ENCODE data around the gene TTC17. TPM values are rescaled to one million over a fixed set of nuclear protein-coding genes. Genes with fewer than 3 reads are reported as not detected.

Gene TTC17
- polyA plus RNA-seq, 1 donor (not counting 4 experiments of a cell fraction or from before 2014, with no cell fraction given) = 53.4 TPM

GRCh38 chr11:43492701-43493100 lies 134.0 kb downstream of the TTC17 start:
- no peaks in the 10 kb centered on the region for H4K20me1 ChIP-seq (ENCODE audit: control insufficient read depth, extremely low read depth, insufficient read depth, low read length)
- no peak overlapping the region for H3K4me3 ChIP-seq (ENCODE audit: control insufficient read depth in 2 of 3, extremely low read depth in 1 of 3, insufficient read depth in 2 of 3, low read depth in 1 of 3, low read length in 3 of 3)
- H3K79me2 ChIP-seq (ENCODE audit: control insufficient read depth, insufficient read depth, low read length) = no peaks in the 10 kb centered on the region
- no peak for TF ChIP-seq EZH2 (IDR thresholded peaks at IDR 0.05; ENCODE audit: low read length)
- no peak for TF ChIP-seq CTCF (optimal IDR thresholded peaks at IDR 0.05 in 1 of 3, IDR thresholded peaks at IDR 0.05 in 1 of 3, conservative IDR thresholded peaks at IDR 0.05 in 1 of 3; ENCODE audit: extremely low read depth in 1 of 3, insufficient read depth in 2 of 3, low read length in 3 of 3)
- no peak overlapping the region for H2AFZ ChIP-seq (ENCODE audit: control insufficient read depth, low read length)
- H3K4me1 ChIP-seq (ENCODE audit: control insufficient read depth, extremely low read depth, insufficient read depth, low read length) = no peaks in the 10 kb centered on the region
- no peak overlapping the region for H3K4me2 ChIP-seq (ENCODE audit: control insufficient read depth, extremely low read depth, insufficient read depth, low read depth, low read length)
- H3K9me3 ChIP-seq (ENCODE audit: control insufficient read depth, low read depth, low read length) = no peaks in the 10 kb centered on the region
- dilution Hi-C loops (cut with MboI; ENCODE audit: extremely low pct_ligation_motif_present, low sequenced_read_pairs) = no loop called here
- FAIRE-seq = no peak
- H3K9me1 ChIP-seq (ENCODE audit: control insufficient read depth, extremely low read depth, insufficient read depth, low read length) = no peaks in the 10 kb centered on the region
- no peak overlapping the region for H3K27ac ChIP-seq (ENCODE audit: control insufficient read depth, insufficient read depth, low read length)
- no peak overlapping the region for H3K9ac ChIP-seq (ENCODE audit: control insufficient read depth, extremely low read depth, insufficient read depth, low read length)
- H3K27me3 ChIP-seq (ENCODE audit: control insufficient read depth, extremely low read depth, insufficient read depth, low read length) = no peaks in the 10 kb centered on the region
- DNase-seq (ENCODE audit: low read depth, low spot score) = no peak
- H3K36me3 ChIP-seq (ENCODE audit: control insufficient read depth in 2 of 2, extremely low read depth in 1 of 2, insufficient read depth in 2 of 2, low read length in 2 of 2) = peaks cover 7 to 14% of the 10 kb centered on the region in 2 experiments

GRCh38 chr11:43493431-43493830 lies 134.7 kb downstream of the TTC17 start:
- Histone ChIP-seq H3K36me3 (ENCODE audit: control insufficient read depth in 2 of 2, extremely low read depth in 1 of 2, insufficient read depth in 2 of 2, low read length in 2 of 2) (peaks cover 7 to 13% of the 10 kb centered on the region in 2 experiments), H3K27ac (ENCODE audit: control insufficient read depth, insufficient read depth, low read length) (no peak overlapping the region), H3K9me3 (ENCODE audit: control insufficient read depth, low read depth, low read length) (no peaks in the 10 kb centered on the region), H4K20me1 (ENCODE audit: control insufficient read depth, extremely low read depth, insufficient read depth, low read length) (no peaks in the 10 kb centered on the region), H3K4me3 (ENCODE audit: control insufficient read depth in 2 of 3, extremely low read depth in 1 of 3, insufficient read depth in 2 of 3, low read depth in 1 of 3, low read length in 3 of 3) (no peak overlapping the region), H2AFZ (ENCODE audit: control insufficient read depth, low read length) (no peak overlapping the region), H3K79me2 (ENCODE audit: control insufficient read depth, insufficient read depth, low read length) (no peaks in the 10 kb centered on the region), H3K4me2 (ENCODE audit: control insufficient read depth, extremely low read depth, insufficient read depth, low read depth, low read length) (no peak overlapping the region), H3K9ac (ENCODE audit: control insufficient read depth, extremely low read depth, insufficient read depth, low read length) (no peak overlapping the region), H3K9me1 (ENCODE audit: control insufficient read depth, extremely low read depth, insufficient read depth, low read length) (no peaks in the 10 kb centered on the region), H3K4me1 (ENCODE audit: control insufficient read depth, extremely low read depth, insufficient read depth, low read length) (no peaks in the 10 kb centered on the region), H3K27me3 (ENCODE audit: control insufficient read depth, extremely low read depth, insufficient read depth, low read length) (no peaks in the 10 kb centered on the region)
- no peak for FAIRE-seq
- DNase-seq (ENCODE audit: low read depth, low spot score) = no peak
- dilution Hi-C loops (cut with MboI; ENCODE audit: extremely low pct_ligation_motif_present, low sequenced_read_pairs) = no loop called here
- TF ChIP-seq CTCF (optimal IDR thresholded peaks at IDR 0.05 in 1 of 3, IDR thresholded peaks at IDR 0.05 in 1 of 3, conservative IDR thresholded peaks at IDR 0.05 in 1 of 3; ENCODE audit: extremely low read depth in 1 of 3, insufficient read depth in 2 of 3, low read length in 3 of 3) (no peak), EZH2 (IDR thresholded peaks at IDR 0.05; ENCODE audit: low read length) (no peak)
